IPS-NIHi7 (cell line): ENCODE results near the gene MLH3.
"Not testable (repeated sequence)": the region's sequence is repeated elsewhere in the genome, so short reads cannot be mapped to it uniquely, and the experiment has no call there.

ENCODE experiments used
- DNase-seq: peaks from one replicate; pipeline ENCODE4 v3.0.0; 2012; ENCODE audit warnings: mixed read lengths; ENCODE audit errors: extremely low spot score

The MLH3 gene

GRCh38 chr14:75030147-75030546 is 21.1 kb downstream of the MLH3 start:
- no peak for DNase-seq

- no peak for DNase-seq
Measured at GRCh38 chr14:75025876-75026275, 25.4 kb downstream of the MLH3 start.

- DNase-seq = no peak
Measured at GRCh38 chr14:75025082-75025481, 26.2 kb downstream of the MLH3 start.

- no peak for DNase-seq
Measured at GRCh38 chr14:75023108-75023507, 28.2 kb downstream of the MLH3 start.

- peak; percentile 61 for DNase-seq
Measured at GRCh38 chr14:75022655-75023054, 28.6 kb downstream of the MLH3 start.

GRCh38 chr14:75018694-75019093 is 32.6 kb downstream of the MLH3 start:
- DNase-seq = no peak

GRCh38 chr14:75016815-75017214 is 34.5 kb downstream of the MLH3 start:
- DNase-seq = no peak

GRCh38 chr14:75015496-75015895 is 35.8 kb downstream of the MLH3 start:
- no peak for DNase-seq

GRCh38 chr14:75013290-75013689 is 38.0 kb downstream of the MLH3 start:
- no peak for DNase-seq

GRCh38 chr14:75011356-75011994 is 39.8 kb downstream of the MLH3 start:
- no peak for DNase-seq

- no peak for DNase-seq
Measured at GRCh38 chr14:75010472-75011093, 40.7 kb downstream of the MLH3 start.

- DNase-seq = no peak
Measured at GRCh38 chr14:75009176-75009575, 42.1 kb downstream of the MLH3 start.

GRCh38 chr14:75005357-75005756 is 45.9 kb downstream of the MLH3 start:
- DNase-seq = no peak

- DNase-seq = no peak
Measured at GRCh38 chr14:75003250-75004027, 47.8 kb downstream of the MLH3 start.

- peak; percentile 98 for DNase-seq
Measured at GRCh38 chr14:75002392-75003249, 48.6 kb downstream of the MLH3 start, which contains the start of gene EIF2B2. EIF2B2 (plus strand) TSS chr14:75002921; CDS start chr14:75002991, 70 bp downstream.

GRCh38 chr14:75001899-75002298 is 49.4 kb downstream of the MLH3 start:
- DNase-seq = no peak

- DNase-seq = no peak
Measured at GRCh38 chr14:75001261-75001660, 50.0 kb downstream of the MLH3 start.

GRCh38 chr14:74995781-74996180 is 55.5 kb downstream of the MLH3 start:
- not testable (repeated sequence) for DNase-seq

GRCh38 chr14:74994182-74994581 is 57.1 kb downstream of the MLH3 start:
- not testable (repeated sequence) for DNase-seq

GRCh38 chr14:74988993-74989392 is 62.3 kb downstream of the MLH3 start:
- no peak for DNase-seq

- DNase-seq = no peak
Measured at GRCh38 chr14:74988131-74988530, 63.1 kb downstream of the MLH3 start.

- DNase-seq = no peak
Measured at GRCh38 chr14:74985806-74986205, 65.5 kb downstream of the MLH3 start.
